Left colon (tissue), 2 donors: ENCODE data around the gene CCDC190. TPM values are rescaled to one million over a fixed set of nuclear protein-coding genes. Genes with fewer than 3 reads are reported as not detected.
A peak's percentile ranks its signal among the peaks of the same experiment; 100 is the strongest.
"Not testable (repeated sequence)": the region's sequence is repeated elsewhere in the genome, so short reads cannot be mapped to it uniquely, and the experiment has no call there.

ENCODE experiments used
- ATAC-seq: fragments of 200-7000 bp; cut with Tn5 transposase; one replicate; pipeline ENCODE4 v1.9.1; 2020; ENCODE audit warnings: mild to moderate bottlenecking, moderate library complexity
- DNase-seq, 2 donors: peaks; one replicate each; pipeline ENCODE4 v3.0.0-alpha.2; 2020
- intact Hi-C, 2 donors: fragments of 100-400 bp; cut with DNase I in 1 of 2; cut with micrococcal nuclease in 1 of 2; formaldehyde crosslinking; loops; one replicate each; pipeline versions ENCODE4 v1.11.2 to v1.14.0; 2022; cut with DNase I, micrococcal nuclease
- total RNA-seq, 2 donors: library from RNA; stranded (reverse); fragmentation: NEBNext Ultra II Directional; extraction: Animal tissue kit (Norgen Biotek cat#: 25700); gene quantifications; one replicate each; pipeline ENCODE4 v1.2.1, GENCODE V29; 2021
- donor health status: DM: no; HTN: no; CAD: no.
- donor health status: DM: yes; HTN: yes; CAD: no.

CCDC190 gene
- total RNA-seq, 2 donors from 2014 or later, result not detected

- intact Hi-C loops, result no loop called here
- DNase-seq, result no peak
- no peak for ATAC-seq
These were observed 14.4 kb downstream of the CCDC190 start for GRCh38 chr1:162846256-162847212.

- DNase-seq, result no peak
- intact Hi-C loops, result no loop called here
- no peak for ATAC-seq
These were observed 16.8 kb downstream of the CCDC190 start for GRCh38 chr1:162844153-162844552.

GRCh38 chr1:162840250-162840839 lies 20.6 kb downstream of the CCDC190 start:
- ATAC-seq (no peak), DNase-seq (no peak)
- intact Hi-C loops, result no loop called here

- DNase-seq (no peak), ATAC-seq (no peak)
- intact Hi-C loops, result no loop called here
These were observed 22.1 kb downstream of the CCDC190 start for GRCh38 chr1:162838863-162839262.

GRCh38 chr1:162835157-162835899 lies 25.6 kb downstream of the CCDC190 start:
- no peak for ATAC-seq
- intact Hi-C loops, result no loop called here
- DNase-seq, result no peak

- intact Hi-C loops, result no loop called here
- DNase-seq (no peak), ATAC-seq (no peak)
These were observed 28.5 kb downstream of the CCDC190 start for GRCh38 chr1:162832470-162832869.

GRCh38 chr1:162829268-162829667 lies 31.7 kb downstream of the CCDC190 start:
- intact Hi-C loops, result no loop called here
- ATAC-seq (no peak), DNase-seq (no peak)

- DNase-seq, result no peak
- no peak for ATAC-seq
- intact Hi-C loops, result no loop called here
These were observed 37.0 kb downstream of the CCDC190 start for GRCh38 chr1:162823771-162824525.

GRCh38 chr1:162823231-162823630 lies 37.7 kb downstream of the CCDC190 start:
- DNase-seq, result no peak
- intact Hi-C loops, result no loop called here
- no peak for ATAC-seq

GRCh38 chr1:162822391-162823200 lies 38.4 kb downstream of the CCDC190 start:
- intact Hi-C loops, result no loop called here
- peak in 1 of 2 donors; percentile 11 for DNase-seq

GRCh38 chr1:162818666-162819065 lies 42.3 kb downstream of the CCDC190 start:
- DNase-seq, intact Hi-C loops, ATAC-seq: not testable (repeated sequence)

More at GRCh38 chr1:162822391-162823200, 38.4 kb downstream of the CCDC190 start:
- peak; percentile 24 for ATAC-seq

- DNase-seq, intact Hi-C loops: not testable (repeated sequence)
These were observed 42.8 kb downstream of the CCDC190 start for GRCh38 chr1:162818136-162818535.

GRCh38 chr1:162812357-162812756 lies 48.6 kb downstream of the CCDC190 start:
- intact Hi-C loops, ATAC-seq, DNase-seq: not testable (repeated sequence)

More at GRCh38 chr1:162818136-162818535, 42.8 kb downstream of the CCDC190 start:
- not testable (repeated sequence) for ATAC-seq

GRCh38 chr1:162807503-162807902 lies 53.5 kb downstream of the CCDC190 start:
- intact Hi-C loops, result loop anchor here in 1 of 2 donors (10.0 kb wide), 1 partner anchor 193 kb away; no protein-coding TSS in a partner anchor
- DNase-seq, ATAC-seq: not testable (repeated sequence)
